MM.1S (cell line): ENCODE measurements around the gene GIPC3.

ENCODE experiments used
- DNase-seq: peaks from one replicate; pipeline ENCODE4 v3.0.0-alpha.2; 2015
- H2AFZ ChIP-seq: fragments of 300-600 bp; sonication (generic); 2 replicates; pipeline ENCODE4 v1.6.0; 2016; ENCODE audit warnings: antibody characterized with exemption, low read length
- H3F3A ChIP-seq: fragments of 300-600 bp; sonication (generic); 2 replicates; pipeline ENCODE4 v1.6.1; 2016; ENCODE audit warnings: mild to moderate bottlenecking, antibody characterized with exemption, low read length, moderate library complexity, mixed read lengths; ENCODE audit not compliant: insufficient read depth
- H3K27ac ChIP-seq: fragments of 300-600 bp; sonication (generic); 2 replicates; pipeline ENCODE4 v1.5.1; 2016; ENCODE audit warnings: mild to moderate bottlenecking, low read length
- H3K27me3 ChIP-seq: fragments of 300-600 bp; sonication (generic); replicated peaks from 2 replicates; pipeline ENCODE4 v1.6.0; 2016; ENCODE audit warnings: low read length; ENCODE audit not compliant: insufficient read depth
- H3K36me3 ChIP-seq: fragments of 300-600 bp; sonication (generic); replicated peaks from 2 replicates; pipeline ENCODE4 v1.6.1; 2016; ENCODE audit warnings: mild to moderate bottlenecking, low read length, mixed read lengths; ENCODE audit not compliant: insufficient read depth
- H3K4me1 ChIP-seq: fragments of 300-600 bp; sonication (generic); 2 replicates; pipeline ENCODE4 v1.6.1; 2016; ENCODE audit warnings: low read length, mixed read lengths
- H3K4me2 ChIP-seq: fragments of 300-600 bp; sonication (generic); 2 replicates; pipeline ENCODE4 v1.6.0; 2016; ENCODE audit warnings: low read depth, low read length
- H3K4me3 ChIP-seq: fragments of 300-600 bp; sonication (generic); 2 replicates; pipeline ENCODE4 v1.5.1; 2016; ENCODE audit warnings: low read length, mixed read lengths
- H3K79me2 ChIP-seq: fragments of 300-600 bp; sonication (generic); 2 replicates; pipeline ENCODE4 v1.6.1; 2016; ENCODE audit warnings: mixed run types, low read length, mixed read lengths
- H3K9ac ChIP-seq: fragments of 300-600 bp; sonication (generic); 2 replicates; pipeline ENCODE4 v1.6.1; 2016; ENCODE audit warnings: low read length, mixed read lengths
- H3K9me2 ChIP-seq: fragments of 300-600 bp; sonication (generic); replicated peaks from 2 replicates; pipeline ENCODE4 v1.6.1; 2016; ENCODE audit warnings: mild to moderate bottlenecking, low read length, mixed read lengths; ENCODE audit not compliant: insufficient read depth
- H3K9me3 ChIP-seq: fragments of 300-600 bp; sonication (generic); replicated peaks from 2 replicates; pipeline ENCODE4 v1.6.1; 2016; ENCODE audit warnings: mild to moderate bottlenecking, low read length, mixed read lengths; ENCODE audit not compliant: insufficient read depth
- H4K20me1 ChIP-seq: fragments of 300-600 bp; sonication (generic); 2 replicates; pipeline ENCODE4 v1.6.1; 2016; ENCODE audit warnings: mild to moderate bottlenecking, low read length, moderate library complexity, mixed read lengths; ENCODE audit not compliant: insufficient read depth
- EZH2 ChIP-seq: fragments of 300-600 bp; sonication (generic); optimal IDR thresholded peaks from 2 replicates; pipeline ENCODE3; 2017; ENCODE audit warnings: low read depth, mild to moderate bottlenecking, antibody characterized with exemption, low read length, mixed read lengths
- EZH2phosphoT487 ChIP-seq: fragments of 300-600 bp; sonication (generic); IDR thresholded peaks from 2 replicates; pipeline ENCODE4 v1.6.1; 2018; ENCODE audit warnings: antibody characterized with exemption, low read length
- TF ChIP-seq, protein P1 (sequence below): fragments of 300-600 bp; sonication (generic); IDR thresholded peaks from 2 replicates; pipeline ENCODE4 v1.5.1; 2016; ENCODE audit warnings: antibody characterized with exemption, low read length, mixed read lengths

Gene GIPC3

DNA sequence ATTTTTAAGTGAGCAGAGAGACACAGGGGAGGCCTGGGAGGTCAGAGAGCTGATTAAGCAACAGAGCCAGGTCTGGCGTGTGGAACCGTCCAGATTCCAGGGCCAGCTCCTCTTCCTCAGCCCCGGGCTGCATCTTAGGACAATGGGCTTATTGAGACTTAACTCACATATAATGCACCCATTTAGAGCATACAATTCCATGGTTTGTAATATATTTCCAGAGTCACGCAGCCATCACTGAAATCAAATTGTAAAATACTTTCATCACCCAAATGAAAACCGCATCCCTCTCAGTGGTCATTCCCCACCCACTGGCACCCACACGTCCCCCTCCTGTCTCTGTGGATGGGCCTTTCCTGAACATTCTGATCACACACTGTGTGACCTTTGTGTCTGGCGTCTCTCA, 14.7 kb upstream of the GIPC3 start:
- Histone ChIP-seq H3K27me3 (peaks cover 31% of the 10 kb centered on the region), H3K4me1 (0 out of 2 replicates have a peak, but pooled peaks cover 4% of the 10 kb centered on the region), H3K9me3 (no peaks in the 10 kb centered on the region), H3F3A (0 out of 2 replicates have a peak, but pooled peaks cover 9% of the 10 kb centered on the region), H3K4me2 (no peak overlapping the region), H4K20me1 (no peaks in the 10 kb centered on the region), H3K9me2 (no peaks in the 10 kb centered on the region), H3K4me3 (no peak overlapping the region), H2AFZ (no peak overlapping the region), H3K27ac (no peak overlapping the region), H3K9ac (no peak overlapping the region), H3K79me2 (peaks cover 6% of the 10 kb centered on the region), H3K36me3 (no peaks in the 10 kb centered on the region)
- TF ChIP-seq EZH2, result no peak
- no peak for TF ChIP-seq EZH2phosphoT487
- TF ChIP-seq, protein P1, sequence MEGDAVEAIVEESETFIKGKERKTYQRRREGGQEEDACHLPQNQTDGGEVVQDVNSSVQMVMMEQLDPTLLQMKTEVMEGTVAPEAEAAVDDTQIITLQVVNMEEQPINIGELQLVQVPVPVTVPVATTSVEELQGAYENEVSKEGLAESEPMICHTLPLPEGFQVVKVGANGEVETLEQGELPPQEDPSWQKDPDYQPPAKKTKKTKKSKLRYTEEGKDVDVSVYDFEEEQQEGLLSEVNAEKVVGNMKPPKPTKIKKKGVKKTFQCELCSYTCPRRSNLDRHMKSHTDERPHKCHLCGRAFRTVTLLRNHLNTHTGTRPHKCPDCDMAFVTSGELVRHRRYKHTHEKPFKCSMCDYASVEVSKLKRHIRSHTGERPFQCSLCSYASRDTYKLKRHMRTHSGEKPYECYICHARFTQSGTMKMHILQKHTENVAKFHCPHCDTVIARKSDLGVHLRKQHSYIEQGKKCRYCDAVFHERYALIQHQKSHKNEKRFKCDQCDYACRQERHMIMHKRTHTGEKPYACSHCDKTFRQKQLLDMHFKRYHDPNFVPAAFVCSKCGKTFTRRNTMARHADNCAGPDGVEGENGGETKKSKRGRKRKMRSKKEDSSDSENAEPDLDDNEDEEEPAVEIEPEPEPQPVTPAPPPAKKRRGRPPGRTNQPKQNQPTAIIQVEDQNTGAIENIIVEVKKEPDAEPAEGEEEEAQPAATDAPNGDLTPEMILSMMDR, result no peak
- no peak for DNase-seq

DNA sequence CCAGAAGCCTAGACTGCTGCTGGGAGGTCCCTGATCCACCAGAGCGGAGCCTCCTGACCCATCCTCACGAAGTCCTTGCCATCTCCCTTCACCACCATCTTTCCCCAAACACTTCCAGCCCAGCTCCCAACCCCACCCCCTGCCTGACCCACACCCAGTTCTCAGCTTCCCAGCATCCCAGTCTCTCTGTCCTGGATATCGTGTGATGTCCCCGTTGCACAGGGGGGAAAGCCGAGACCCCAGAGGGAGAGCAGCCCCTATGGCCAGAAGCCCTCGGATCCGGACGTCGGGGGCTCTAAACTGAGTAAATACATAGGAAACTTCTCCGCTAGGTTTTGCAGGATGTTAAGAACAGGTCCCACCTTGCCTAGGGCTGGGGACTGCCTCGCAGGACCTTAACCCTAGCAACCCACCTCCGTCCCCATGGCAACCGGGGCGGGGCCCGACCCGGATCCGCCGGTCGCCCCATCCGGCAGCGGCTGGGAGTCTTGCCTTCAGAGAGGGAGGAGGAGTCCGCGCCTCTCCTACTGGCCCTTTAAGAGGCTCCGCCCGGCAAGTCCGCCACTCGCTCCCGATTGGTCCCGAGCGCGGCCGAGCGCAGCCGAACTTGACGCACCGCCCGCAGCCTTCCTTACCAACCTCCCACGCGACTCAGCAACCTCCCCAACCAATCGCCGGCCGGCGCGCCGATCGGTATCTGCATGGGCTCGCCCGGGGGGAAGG, 13.0 kb upstream of the GIPC3 start:
- no peaks in the 10 kb centered on the region for H4K20me1 ChIP-seq
- H2AFZ ChIP-seq, result peak overlapping the region; percentile 81
- peak; percentile 100 for DNase-seq
- H3K4me1 ChIP-seq, result 0 out of 2 replicates have a peak, but pooled peaks cover 4% of the 10 kb centered on the region
- H3K79me2 ChIP-seq, result peaks cover 6% of the 10 kb centered on the region
- no peaks in the 10 kb centered on the region for H3K9me2 ChIP-seq
- 0 out of 2 replicates have a peak, but pooled peaks cover 9% of the 10 kb centered on the region for H3F3A ChIP-seq
- H3K36me3 ChIP-seq, result no peaks in the 10 kb centered on the region
- TF ChIP-seq EZH2phosphoT487, result no peak
- TF ChIP-seq, protein P1, result no peak
- peak overlapping the region; percentile 35; the same call in 1 of the 2 replicates for H3K9ac ChIP-seq
- no peaks in the 10 kb centered on the region for H3K9me3 ChIP-seq
- H3K4me2 ChIP-seq, result peak overlapping the region; percentile 83
- peaks cover 17% of the 10 kb centered on the region for H3K27me3 ChIP-seq
- H3K27ac ChIP-seq, result no peak overlapping the region
- H3K4me3 ChIP-seq, result peak overlapping the region; percentile 59

DNA sequence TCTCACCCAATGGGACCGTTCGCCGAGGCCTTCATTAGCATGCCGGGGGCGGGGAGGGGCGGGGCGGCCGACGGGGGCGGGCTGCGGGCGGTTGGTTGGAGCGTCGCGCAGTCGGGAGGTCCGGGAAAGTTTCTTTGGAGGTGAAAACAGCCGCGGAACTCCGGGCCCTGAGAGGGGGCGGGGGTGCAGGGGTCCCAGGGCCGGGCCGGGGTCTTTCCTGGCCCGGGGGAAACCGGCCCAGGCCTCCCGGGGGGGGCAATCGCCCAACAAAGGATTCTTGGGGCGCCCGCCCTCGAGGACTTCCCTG, 12.5 kb upstream of the GIPC3 start, which contains the start of gene HMG20B:
HMG20B (plus strand) TSS at position 90 of the 307 bp plus-strand sequence. CDS start 366 bp downstream, outside the sequence.
- Histone ChIP-seq H2AFZ (peak within 1 kb of the TSS; percentile 83), H3K9me3 (no peaks in the 10 kb centered on the region), H3F3A (0 out of 2 replicates have a peak, but pooled peaks cover 9% of the 10 kb centered on the region), H3K27ac (no peak within 1 kb of the TSS; the same call in 1 of the 2 replicates), H3K9me2 (no peaks in the 10 kb centered on the region), H3K4me3 (peak within 1 kb of the TSS; percentile 97), H3K79me2 (peaks cover 6% of the 10 kb centered on the region), H3K9ac (peak within 1 kb of the TSS; percentile 72), H3K27me3 (peaks cover 11% of the 10 kb centered on the region), H3K4me1 (0 out of 2 replicates have a peak, but pooled peaks cover 4% of the 10 kb centered on the region), H3K36me3 (no peaks in the 10 kb centered on the region), H4K20me1 (no peaks in the 10 kb centered on the region), H3K4me2 (peak within 1 kb of the TSS; percentile 95)
- DNase-seq, result no peak
- TF ChIP-seq, protein P1, result no peak
- TF ChIP-seq EZH2phosphoT487, result no peak
- TF ChIP-seq EZH2, result no peak
